Liver (tissue), 9 donors: ENCODE data around the gene SYT17. TPM values are rescaled to one million over a fixed set of nuclear protein-coding genes. Genes with fewer than 3 reads are reported as not detected.

Experiments used
- DNase-seq: peaks from one replicate; pipeline ENCODE4 v3.0.0-alpha.2; 2017; ENCODE audit warnings: low spot score
- H3K27ac ChIP-seq, 2 donors: one replicate each; pipeline ENCODE4 v1.7.0; 2013; ENCODE audit warnings: inconsistent platforms in 2 of 2, low read length in 2 of 2, control low read depth in 1 of 2, low read depth in 1 of 2, mild to moderate bottlenecking in 1 of 2
- H3K27me3 ChIP-seq, 4 donors: one replicate each; pipeline versions ENCODE4 v1.6.1 to v1.7.0; 2013; ENCODE audit warnings: low read length in 3 of 4, inconsistent platforms in 1 of 4, mild to moderate bottlenecking in 1 of 4, moderate library complexity in 1 of 4; ENCODE audit not compliant: control insufficient read depth in 4 of 4, insufficient read depth in 4 of 4
- H3K36me3 ChIP-seq, 4 donors: one replicate each; pipeline versions ENCODE4 v1.6.1 to v1.7.0; 2013; ENCODE audit warnings: low read length in 3 of 4, mild to moderate bottlenecking in 3 of 4, low read depth in 1 of 4, moderate library complexity in 1 of 4; ENCODE audit not compliant: control insufficient read depth in 4 of 4, insufficient read depth in 3 of 4
- H3K4me1 ChIP-seq, 4 donors: one replicate each; pipeline versions ENCODE4 v1.6.1 to v1.7.0; 2013; ENCODE audit warnings: low read length in 3 of 4, mild to moderate bottlenecking in 3 of 4, moderate library complexity in 1 of 4; ENCODE audit not compliant: control insufficient read depth in 4 of 4, insufficient read depth in 4 of 4
- H3K4me3 ChIP-seq, 3 donors: one replicate each; pipeline versions ENCODE4 v1.6.1 to v1.7.0; 2013; ENCODE audit warnings: low read length in 3 of 3, control low read depth in 1 of 3, low read depth in 1 of 3, mild to moderate bottlenecking in 1 of 3
- H3K9ac ChIP-seq, 2 donors: one replicate each; pipeline ENCODE4 v1.7.0; 2013; ENCODE audit warnings: low read length in 2 of 2, mild to moderate bottlenecking in 2 of 2, moderate library complexity in 2 of 2, control low read depth in 1 of 2, low read depth in 1 of 2
- H3K9me3 ChIP-seq, 4 donors: one replicate each; pipeline versions ENCODE4 v1.6.1 to v1.7.0; 2013; ENCODE audit warnings: low read length in 3 of 4; ENCODE audit not compliant: control insufficient read depth in 4 of 4
- ATF3 ChIP-seq: IDR thresholded peaks from 2 replicates; pipeline ENCODE4 v1.6.1; 2016; ENCODE audit warnings: antibody characterized with exemption
- CTCF ChIP-seq: fragments of 150-350 bp; IDR thresholded peaks from 2 replicates; pipeline ENCODE4 v1.5.1; 2017; ENCODE audit warnings: improper control_type of control experiment, low read depth, low read length; ENCODE audit not compliant: missing input control
- EGR1 ChIP-seq, 2 donors: IDR thresholded peaks; 2 replicates each; pipeline ENCODE4 v1.6.1; 2016 to 2018; ENCODE audit warnings: antibody characterized with exemption in 2 of 2, low read depth in 2 of 2
- FOXA1 ChIP-seq: IDR thresholded peaks from 2 replicates; pipeline ENCODE4 v1.6.1; 2016; ENCODE audit warnings: antibody characterized with exemption
- FOXA2 ChIP-seq: IDR thresholded peaks from 2 replicates; pipeline ENCODE4 v1.6.1; 2016; ENCODE audit warnings: antibody characterized with exemption
- GABPA ChIP-seq, 2 donors: IDR thresholded peaks in 1 of 2; conservative IDR thresholded peaks in 1 of 2; 2 replicates each; pipeline ENCODE4 v1.6.1; 2016; ENCODE audit warnings: antibody characterized with exemption in 2 of 2, mild to moderate bottlenecking in 1 of 2, moderate library complexity in 1 of 2
- HNF4A ChIP-seq, 2 donors: conservative IDR thresholded peaks; 2 replicates each; pipeline ENCODE4 v1.6.1; 2016; ENCODE audit warnings: antibody characterized with exemption in 2 of 2, mild to moderate bottlenecking in 2 of 2
- HNF4G ChIP-seq: IDR thresholded peaks from 2 replicates; pipeline ENCODE4 v1.6.1; 2016; ENCODE audit warnings: antibody characterized with exemption
- JUND ChIP-seq, 2 donors: IDR thresholded peaks; 2 replicates each; pipeline ENCODE4 v1.6.1; 2016; ENCODE audit warnings: antibody characterized with exemption in 2 of 2
- MAX ChIP-seq: IDR thresholded peaks from 2 replicates; pipeline ENCODE4 v1.6.1; 2016; ENCODE audit warnings: antibody characterized with exemption
- NR2F2 ChIP-seq: IDR thresholded peaks from 2 replicates; pipeline ENCODE4 v1.6.1; 2016; ENCODE audit warnings: antibody characterized with exemption
- RAD21 ChIP-seq, 2 donors: IDR thresholded peaks; 2 replicates each; pipeline ENCODE4 v1.6.1; 2016; ENCODE audit warnings: antibody characterized with exemption in 2 of 2, mild to moderate bottlenecking in 2 of 2
- REST ChIP-seq: IDR thresholded peaks from 2 replicates; pipeline ENCODE4 v1.6.1; 2016; ENCODE audit warnings: antibody characterized with exemption, mild to moderate bottlenecking
- RXRA ChIP-seq, 2 donors: IDR thresholded peaks; 2 replicates each; pipeline ENCODE4 v1.6.1; 2017 to 2018; ENCODE audit warnings: antibody characterized with exemption in 2 of 2, mild to moderate bottlenecking in 1 of 2
- SP1 ChIP-seq: IDR thresholded peaks from 2 replicates; pipeline ENCODE4 v1.6.1; 2018; ENCODE audit warnings: antibody characterized with exemption, mild to moderate bottlenecking
- TAF1 ChIP-seq: conservative IDR thresholded peaks from 2 replicates; pipeline ENCODE4 v1.6.1; 2016; ENCODE audit warnings: antibody characterized with exemption, mild to moderate bottlenecking
- YY1 ChIP-seq: IDR thresholded peaks from 2 replicates; pipeline ENCODE4 v1.6.1; 2016; ENCODE audit warnings: antibody characterized with exemption, mild to moderate bottlenecking
- ZBTB33 ChIP-seq: IDR thresholded peaks from 2 replicates; pipeline ENCODE4 v1.6.1; 2016; ENCODE audit warnings: antibody characterized with exemption
- WGBS: extraction: QIAGEN DNeasy Blood & Tissue Kit; methylation state at CpG from one replicate; pipeline ENCODE4 v1.1.7; 2013; 5-methylcytosine and 5-hydroxymethylcytosine counted together
- polyA plus RNA-seq, 2 donors: library from polyadenylated mRNA; stranded (reverse) in 1 of 2; unstranded in 1 of 2; fragments of 200-250 nt in 1 of 2; fragments of >200 nt in 1 of 2; fragmentation: Nextera tagmentation in 1 of 2; extraction: Ambion mirVana in 1 of 2; gene quantifications; one replicate each; pipeline versions ENCODE4 v1.2.1 to v1.2.3, GENCODE V29; 2013 to 2015
- total RNA-seq, 2 donors: library from RNA; depleted of rRNA; stranded (reverse); fragments of >200 nt; gene quantifications; one replicate each; pipeline ENCODE4 v1.2.3, GENCODE V29; 2014
- donor health status: healthy.
- donor health status: healthy.
- donor health status: healthy.
- donor health status: healthy.
- donor health status: healthy.

Gene SYT17
- total and polyA plus RNA-seq, 4 donors: 2.5 to 7.7 (median 5.5) TPM

GRCh38 chr16:19119564-19119963, 48.5 kb upstream of the SYT17 start (continued):
- no peak for TF ChIP-seq CTCF
- no peak for TF ChIP-seq FOXA1
- no peak for TF ChIP-seq MAX
- no peak for TF ChIP-seq YY1
- TF ChIP-seq GABPA (IDR thresholded peaks at IDR 0.05 in 1 of 2, conservative IDR thresholded peaks at IDR 0.05 in 1 of 2): no peak
- no peak for TF ChIP-seq RXRA (IDR thresholded peaks at IDR 0.05)
- TF ChIP-seq EGR1 (IDR thresholded peaks at IDR 0.05; ENCODE audit: low read depth in 2 of 2): no peak
- no peak for TF ChIP-seq HNF4A (conservative IDR thresholded peaks at IDR 0.05)
- no peak for TF ChIP-seq TAF1

- peaks cover 0 to 3% (median 1%) of the 10 kb centered on the region in 4 donors for H3K36me3 ChIP-seq
- peaks cover 0 to 28% (median 5%) of the 10 kb centered on the region in 4 donors for H3K4me1 ChIP-seq
- no peaks in the 10 kb centered on the region for H3K27me3 ChIP-seq
- WGBS: 41% methylated on average over 6 of the region's 6 CpGs
- no peak for DNase-seq
- H3K9ac ChIP-seq: peak overlapping the region in 1 of 2 donors; percentile 40
- H3K9me3 ChIP-seq: peaks cover 0 to 3% (median under 1%) of the 10 kb centered on the region in 4 donors
- no peak overlapping the region for H3K4me3 ChIP-seq
- H3K27ac ChIP-seq: peak overlapping the region; percentile 75 to 82
- TF ChIP-seq REST (peak; percentile 86), RAD21 (IDR thresholded peaks at IDR 0.05) (peak; percentile 49 to 64), FOXA2 (peak; percentile 97), HNF4A (conservative IDR thresholded peaks at IDR 0.05) (peak; percentile 99 to 100), CTCF (no peak), ZBTB33 (peak; percentile 96), RXRA (IDR thresholded peaks at IDR 0.05) (peak; percentile 98 to 99), YY1 (peak; percentile 91), GABPA (IDR thresholded peaks at IDR 0.05 in 1 of 2, conservative IDR thresholded peaks at IDR 0.05 in 1 of 2) (peak in 1 of 2 donors; percentile 68), ATF3 (peak; percentile 98), EGR1 (IDR thresholded peaks at IDR 0.05; ENCODE audit: low read depth in 2 of 2) (peak in 1 of 2 donors; percentile 72), SP1 (peak; percentile 99), TAF1 (no peak), FOXA1 (peak; percentile 97), HNF4G (peak; percentile 98), JUND (IDR thresholded peaks at IDR 0.05) (peak; percentile 94 to 98), NR2F2 (peak; percentile 73), MAX (peak; percentile 98)
Measured at GRCh38 chr16:19123535-19124178, 44.4 kb upstream of the SYT17 start.
